C4-2B (cell line): ENCODE data around the gene SLC6A6.

Experiments used
- ZFX ChIP-seq: fragments of 450-650 bp; IDR thresholded peaks from 2 replicates; pipeline ENCODE4 v1.6.1; 2017
- TF ChIP-seq, protein P1 (sequence below): fragments of 450-650 bp; conservative IDR thresholded peaks from 2 replicates; pipeline ENCODE4 v1.5.1; 2017; ENCODE audit warnings: mild to moderate bottlenecking

DNA sequence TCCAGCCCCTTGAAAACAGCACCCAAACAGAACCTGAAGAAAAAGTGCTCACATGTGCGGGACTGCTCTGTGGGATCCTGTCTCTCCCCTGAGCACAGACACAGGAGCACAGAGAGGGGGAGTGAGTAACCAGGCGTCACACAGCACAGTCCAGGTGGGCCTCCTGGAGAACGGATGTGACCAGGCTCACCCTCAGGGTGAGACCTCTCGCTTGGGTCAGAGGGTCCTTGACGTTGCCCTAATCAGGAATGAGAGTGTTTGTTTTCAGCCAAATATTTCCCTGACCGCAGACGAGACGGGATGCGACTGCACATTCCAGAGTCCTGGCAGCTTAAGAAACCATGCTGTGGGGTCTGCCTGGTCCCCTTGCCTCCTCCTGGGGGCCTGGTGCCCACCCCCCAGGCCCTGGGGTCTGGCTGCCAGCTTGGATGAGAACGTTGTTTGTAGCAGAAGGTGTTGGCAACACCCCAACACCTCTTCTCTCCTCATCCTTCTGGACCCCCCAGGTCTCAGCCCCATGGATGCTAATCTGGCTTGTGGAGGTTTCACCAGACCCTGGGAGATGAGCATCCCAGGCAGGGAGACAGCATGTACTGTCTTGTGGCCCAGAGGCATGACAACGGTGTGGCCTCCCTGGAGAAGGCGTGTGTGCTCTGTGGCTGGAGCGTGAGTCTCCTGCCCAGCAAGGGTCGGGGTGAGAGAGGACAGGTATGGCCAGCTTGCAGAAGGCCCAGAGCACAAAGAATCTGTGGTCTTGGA, 42.1 kb upstream of the SLC6A6 start:
- TF ChIP-seq, protein P1, sequence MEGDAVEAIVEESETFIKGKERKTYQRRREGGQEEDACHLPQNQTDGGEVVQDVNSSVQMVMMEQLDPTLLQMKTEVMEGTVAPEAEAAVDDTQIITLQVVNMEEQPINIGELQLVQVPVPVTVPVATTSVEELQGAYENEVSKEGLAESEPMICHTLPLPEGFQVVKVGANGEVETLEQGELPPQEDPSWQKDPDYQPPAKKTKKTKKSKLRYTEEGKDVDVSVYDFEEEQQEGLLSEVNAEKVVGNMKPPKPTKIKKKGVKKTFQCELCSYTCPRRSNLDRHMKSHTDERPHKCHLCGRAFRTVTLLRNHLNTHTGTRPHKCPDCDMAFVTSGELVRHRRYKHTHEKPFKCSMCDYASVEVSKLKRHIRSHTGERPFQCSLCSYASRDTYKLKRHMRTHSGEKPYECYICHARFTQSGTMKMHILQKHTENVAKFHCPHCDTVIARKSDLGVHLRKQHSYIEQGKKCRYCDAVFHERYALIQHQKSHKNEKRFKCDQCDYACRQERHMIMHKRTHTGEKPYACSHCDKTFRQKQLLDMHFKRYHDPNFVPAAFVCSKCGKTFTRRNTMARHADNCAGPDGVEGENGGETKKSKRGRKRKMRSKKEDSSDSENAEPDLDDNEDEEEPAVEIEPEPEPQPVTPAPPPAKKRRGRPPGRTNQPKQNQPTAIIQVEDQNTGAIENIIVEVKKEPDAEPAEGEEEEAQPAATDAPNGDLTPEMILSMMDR, result no peak
- no peak for TF ChIP-seq ZFX
